HG03575 (cell line): Measurements from ENCODE around the gene NRIP1.

ENCODE experiments used
- ATAC-seq: cut with Tn5 transposase; IDR thresholded peaks from one replicate; pipeline ENCODE4 v1.9.1; 2021; ENCODE audit not compliant: unreplicated experiment, insufficient number of reproducible peaks, low FRiP score; ENCODE audit errors: extremely low read depth

Gene NRIP1

DNA sequence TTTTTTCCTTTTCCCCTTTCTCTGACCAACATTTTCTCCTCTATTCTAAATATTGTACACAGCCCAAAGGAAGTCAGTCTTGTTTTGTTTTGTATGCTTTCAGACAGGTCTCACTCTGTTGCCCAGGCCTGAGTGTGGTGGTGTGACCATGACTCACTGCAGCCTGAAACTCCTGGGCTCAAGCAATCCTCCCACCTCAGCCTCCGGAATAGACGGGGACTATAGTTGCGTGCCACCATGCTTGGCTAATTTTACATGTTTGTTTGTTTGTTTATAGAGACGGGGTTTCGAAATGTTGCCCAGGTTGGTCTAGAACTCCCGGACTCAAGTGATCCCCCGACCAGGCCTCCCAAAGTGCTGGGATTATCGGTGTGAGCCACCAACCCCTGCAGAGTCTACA, 72.8 kb downstream of the NRIP1 start:
- no peak for ATAC-seq

DNA sequence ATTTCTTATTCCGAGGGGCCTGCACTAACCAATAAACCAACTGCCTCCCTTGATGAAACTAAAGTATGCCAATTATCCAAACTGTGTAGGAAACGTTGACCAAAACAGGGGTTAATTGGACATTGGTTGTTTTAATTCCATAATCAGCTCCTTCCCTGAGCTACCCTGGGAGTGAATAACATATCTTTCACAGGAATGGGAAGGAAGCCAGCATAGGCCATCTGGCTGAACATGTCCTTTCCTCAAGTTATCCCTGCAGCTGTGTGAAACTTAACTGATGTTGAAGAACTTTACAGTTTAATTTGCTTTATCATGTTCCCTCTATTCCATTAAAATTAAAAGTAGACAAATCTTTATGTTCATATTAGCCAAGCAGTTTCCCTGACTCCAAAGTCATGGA, 75.4 kb downstream of the NRIP1 start:
- ATAC-seq: no peak

DNA sequence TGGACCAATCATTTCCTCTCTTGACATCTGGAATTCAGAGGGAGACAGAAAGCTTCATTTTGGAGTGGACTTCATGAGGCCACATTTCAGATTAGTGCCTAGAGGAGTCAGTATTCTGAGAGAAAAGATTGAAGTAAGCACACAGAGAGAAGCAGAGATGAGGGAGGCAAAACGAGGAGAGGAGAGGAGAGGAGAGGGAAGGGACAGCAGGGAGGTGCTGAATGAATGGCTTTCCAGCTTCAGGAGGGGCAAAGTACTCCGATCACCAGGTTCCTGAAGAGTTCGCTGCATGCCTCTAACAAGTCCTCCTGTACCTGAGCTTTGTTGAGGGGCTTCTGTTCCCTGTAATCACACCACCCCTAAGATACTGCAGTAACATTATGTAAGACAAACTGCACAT, 76.0 kb downstream of the NRIP1 start:
- ATAC-seq: no peak

DNA sequence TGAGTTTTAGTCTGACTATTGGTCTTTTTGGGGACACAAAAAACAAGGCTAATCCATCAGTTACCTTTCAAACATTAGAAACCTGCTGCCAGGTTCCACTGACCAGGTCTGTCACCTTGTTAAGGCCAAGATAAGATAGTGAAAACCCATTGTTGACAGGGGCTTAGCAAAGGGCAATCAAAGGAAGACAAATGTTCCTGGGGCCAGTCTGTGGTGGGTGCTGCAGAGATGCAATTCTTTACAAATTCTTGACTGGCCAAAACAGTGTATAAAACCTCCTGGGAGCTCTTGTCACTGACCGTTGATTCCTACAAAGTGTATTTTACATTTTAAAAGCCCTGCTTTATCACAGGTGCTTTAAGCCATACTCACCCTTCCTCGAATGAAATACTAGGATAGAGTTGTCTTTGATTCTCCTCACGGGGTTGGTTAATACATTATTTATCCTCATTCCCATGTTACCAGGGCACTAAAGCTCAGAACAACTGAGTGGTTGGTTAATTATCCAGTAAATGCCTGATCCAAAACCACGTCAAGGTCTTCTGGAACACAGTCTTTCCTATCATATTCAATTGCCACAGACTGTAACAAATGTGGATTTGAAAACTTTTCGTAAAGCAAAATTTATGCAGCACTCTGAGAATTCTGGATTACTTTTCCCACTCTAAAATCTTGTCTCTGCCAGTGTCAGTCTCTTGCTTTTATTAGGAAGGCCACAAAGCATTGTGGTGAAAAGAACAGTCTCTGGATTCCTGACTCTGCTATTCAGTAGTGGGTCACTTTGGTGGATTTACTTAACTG, 77.2 kb downstream of the NRIP1 start:
- ATAC-seq: no peak

DNA sequence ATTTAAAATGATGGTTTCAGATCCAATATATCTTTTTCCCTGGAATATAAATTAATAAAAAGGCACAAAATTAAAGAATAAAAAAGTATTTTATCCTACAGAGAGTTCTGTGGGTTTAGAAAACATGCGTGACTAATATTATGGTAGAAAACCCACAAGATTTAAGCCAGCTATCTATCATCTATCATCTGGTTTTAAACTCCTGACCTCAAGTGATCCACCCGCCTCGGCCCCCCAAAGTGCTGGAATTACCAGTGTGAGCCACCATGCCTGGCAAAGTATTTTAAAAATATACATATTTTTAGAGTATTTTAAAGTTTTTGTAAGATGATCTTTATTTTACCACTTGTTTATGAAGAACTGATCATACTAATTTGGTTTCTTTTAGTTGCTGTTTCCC, 79.5 kb downstream of the NRIP1 start:
- no peak for ATAC-seq

DNA sequence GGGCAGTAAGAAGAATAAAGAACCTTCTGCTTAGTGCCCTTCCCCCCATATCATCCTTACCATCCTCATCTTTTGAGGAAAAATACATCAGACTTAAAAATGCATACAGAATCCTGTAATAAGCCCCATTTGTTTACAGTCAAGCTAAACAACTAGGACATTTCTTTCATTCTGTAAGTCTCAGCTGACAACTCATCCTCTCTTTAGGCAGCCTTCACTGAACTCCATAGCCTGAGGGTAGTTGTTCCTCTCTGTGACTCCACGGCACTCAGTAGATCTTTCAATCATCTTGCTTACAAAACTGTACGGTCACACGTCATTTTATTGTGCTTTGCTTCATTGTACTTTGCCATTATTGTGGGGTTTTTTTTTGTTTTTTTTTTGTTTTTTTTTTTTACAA, 82.5 kb downstream of the NRIP1 start:
- no peak for ATAC-seq

DNA sequence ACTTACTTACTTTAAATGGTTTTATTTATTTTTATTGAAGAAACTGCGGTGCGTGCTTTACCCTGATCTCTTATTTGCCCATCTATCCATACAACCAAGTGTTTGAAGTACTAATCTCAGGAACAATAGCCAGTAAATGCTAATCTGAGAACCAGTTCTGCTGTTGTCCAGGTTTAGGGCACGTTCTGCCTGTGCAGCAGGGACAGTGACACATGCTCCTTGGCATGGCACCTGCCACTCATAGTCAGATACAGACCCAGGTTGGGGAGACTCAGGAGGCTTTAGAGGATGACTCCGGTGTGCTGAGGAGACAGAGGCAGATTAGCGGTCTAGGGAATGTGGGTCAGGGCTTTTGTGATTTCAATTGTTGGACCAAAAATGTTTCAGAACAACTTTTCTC, 83.6 kb downstream of the NRIP1 start:
- no peak for ATAC-seq

DNA sequence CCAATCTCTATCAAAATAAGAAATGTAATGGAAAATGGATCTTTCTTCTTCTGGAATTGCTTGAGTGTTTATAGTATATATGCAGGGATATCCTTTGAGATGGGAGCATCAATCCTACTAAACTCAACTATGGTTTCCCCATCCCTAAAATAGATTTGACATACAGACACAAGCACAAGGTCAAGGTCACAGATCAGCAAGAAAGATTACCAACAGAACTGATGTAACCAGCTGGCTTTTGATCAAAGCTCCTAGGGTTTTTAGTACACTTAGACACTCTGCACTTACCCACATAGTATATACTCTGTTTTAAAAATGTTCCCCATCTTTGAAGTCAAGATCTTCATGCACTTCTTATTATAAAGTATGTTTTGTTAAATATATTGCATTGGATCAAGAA, 85.5 kb downstream of the NRIP1 start:
- ATAC-seq: no peak

DNA sequence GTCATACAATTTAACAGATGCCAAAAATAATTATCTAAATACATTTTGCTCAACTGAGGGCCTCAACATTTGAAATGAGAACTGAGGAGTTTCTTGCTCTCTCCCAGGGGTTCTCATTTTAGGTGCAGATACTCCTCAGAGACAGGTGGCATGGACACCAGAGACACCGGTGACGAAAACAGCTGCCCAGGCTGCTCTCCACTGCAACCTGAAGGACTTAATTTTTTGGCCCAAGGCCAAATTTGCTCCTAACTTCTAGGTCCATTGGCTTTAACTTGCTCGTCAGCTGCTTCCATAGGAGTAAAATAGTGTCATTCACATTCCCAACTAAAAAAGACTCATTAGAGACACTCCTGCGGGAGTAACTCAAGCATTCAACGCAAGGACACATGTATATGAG, 87.0 kb downstream of the NRIP1 start:
- no peak for ATAC-seq

DNA sequence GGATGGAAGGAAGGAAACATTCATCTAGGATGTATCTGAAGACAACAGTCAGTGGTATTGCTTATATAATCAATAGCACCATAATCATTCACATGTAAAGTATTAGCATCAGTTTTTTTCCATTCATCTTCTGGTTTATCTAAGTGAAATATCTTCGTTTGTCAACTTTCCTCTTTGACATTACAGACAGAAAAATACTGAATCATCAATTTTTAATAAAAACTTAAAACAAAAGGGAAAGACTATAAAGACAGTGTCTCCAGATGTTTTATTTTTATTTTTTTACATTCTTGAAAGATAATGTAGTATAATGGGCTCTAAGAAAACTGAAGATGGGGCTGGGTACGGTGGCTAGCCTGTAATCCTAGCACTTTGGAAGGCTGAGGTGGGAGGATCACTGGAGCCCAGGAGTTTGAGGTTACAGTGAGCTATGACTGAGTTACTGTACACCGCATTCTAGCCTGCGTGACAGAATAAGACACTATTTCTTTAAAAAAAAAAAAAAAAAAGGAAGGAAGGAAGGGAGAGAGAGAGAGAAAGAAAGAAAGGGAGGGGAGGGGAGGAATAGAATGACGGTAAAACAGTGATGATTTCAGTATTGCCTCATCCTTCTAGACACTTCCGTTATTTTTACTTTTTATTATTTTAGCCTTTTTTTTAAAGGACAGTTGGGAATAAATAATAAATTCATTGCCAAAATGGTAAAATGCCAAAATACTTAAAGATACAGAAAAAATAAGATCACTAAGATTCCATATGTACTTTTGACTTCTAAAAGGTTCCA, 89.5 kb downstream of the NRIP1 start:
- no peak for ATAC-seq

DNA sequence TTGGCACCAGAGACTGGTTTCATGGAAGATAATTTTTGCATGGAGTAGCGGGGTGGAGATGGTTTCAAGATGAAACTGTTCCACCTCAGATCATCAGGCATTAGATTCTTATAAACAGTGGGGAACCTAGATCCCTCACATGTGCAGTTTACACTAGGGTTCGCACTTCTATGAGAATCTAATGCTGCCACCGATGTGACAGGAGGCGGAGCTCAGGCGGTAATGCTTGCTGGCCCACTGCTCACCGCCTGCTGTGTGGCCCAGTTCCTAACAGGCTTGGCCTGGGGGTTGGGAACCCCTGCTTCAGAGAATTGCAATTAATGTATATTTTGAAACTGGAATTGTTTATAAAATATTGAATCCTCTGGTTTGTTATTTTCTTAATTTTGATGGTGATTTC, 92.1 kb downstream of the NRIP1 start:
- no peak for ATAC-seq

DNA sequence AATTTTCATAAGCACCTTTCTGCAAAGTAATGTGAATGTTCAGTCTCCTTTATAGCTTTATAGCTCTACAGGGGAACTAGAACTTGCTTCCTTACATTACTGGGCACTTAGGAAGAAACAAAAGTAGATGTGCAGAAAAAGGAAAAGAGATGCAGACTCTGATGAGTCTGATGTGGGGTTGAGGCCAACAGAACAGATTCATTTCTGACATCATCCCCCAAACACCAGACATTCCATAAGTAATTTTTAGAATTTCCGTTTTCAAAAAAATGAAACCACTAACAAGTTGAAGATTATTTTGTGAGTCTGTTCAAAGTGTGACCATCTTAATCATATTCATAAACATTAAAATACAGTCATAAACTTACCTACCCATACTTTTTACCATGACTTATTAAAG, 96.0 kb downstream of the NRIP1 start:
- ATAC-seq: no peak

DNA sequence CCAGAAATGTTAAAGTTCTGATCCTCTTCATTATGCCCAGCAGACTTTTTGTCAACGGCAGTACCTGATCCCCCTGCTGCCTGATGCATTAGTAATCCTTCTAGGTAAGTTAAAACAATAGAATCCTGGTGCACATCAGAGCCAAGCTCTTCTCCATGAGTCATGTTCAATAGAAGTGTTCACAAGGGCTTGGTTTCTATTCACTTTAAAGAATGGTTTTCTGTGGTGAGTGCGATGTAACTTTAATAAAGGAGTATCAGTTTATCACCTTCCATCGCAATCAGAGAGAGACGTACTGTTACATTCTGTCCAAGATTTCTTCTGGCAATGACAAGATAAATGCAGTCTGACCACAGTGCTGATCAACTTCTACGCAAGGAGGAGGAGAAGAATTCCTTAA, 96.8 kb downstream of the NRIP1 start:
- no peak for ATAC-seq

DNA sequence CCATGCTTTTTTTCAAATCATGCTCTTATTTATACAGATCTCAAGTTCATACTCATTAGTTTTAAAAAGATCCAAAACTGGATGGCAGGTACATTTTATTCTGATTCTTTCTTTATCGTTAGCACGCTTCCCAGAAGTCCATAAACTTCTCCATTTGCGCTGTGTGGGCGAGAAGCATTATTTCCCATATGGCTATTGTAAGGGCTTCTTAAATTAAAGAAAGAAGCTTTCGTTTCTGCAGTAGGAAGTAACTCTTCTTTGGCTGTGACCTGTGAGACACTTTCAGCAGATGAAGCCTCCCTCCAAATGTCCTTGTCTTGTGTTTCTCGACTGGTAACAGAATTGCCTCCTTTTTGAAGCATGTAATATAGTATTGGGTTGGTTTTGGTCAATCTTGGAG, 100.2 kb downstream of the NRIP1 start:
- no peak for ATAC-seq

DNA sequence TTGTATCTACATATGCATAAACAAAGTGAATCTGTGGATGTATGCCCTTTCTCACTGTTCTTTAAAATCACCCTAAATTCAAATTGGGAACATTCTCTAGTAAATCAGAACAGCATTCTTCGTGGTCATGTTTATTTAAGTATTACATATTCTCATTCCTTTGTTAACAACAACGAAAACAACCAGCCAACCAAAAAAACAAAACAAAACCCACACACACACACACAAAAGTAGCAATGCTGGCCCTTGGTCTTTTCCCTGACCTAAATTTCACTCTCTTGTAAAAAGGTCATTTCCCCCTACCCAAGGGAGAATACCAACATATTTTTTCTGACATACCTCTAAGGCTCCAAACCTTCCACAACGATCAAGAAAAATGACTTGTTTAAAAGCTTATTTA, 102.6 kb downstream of the NRIP1 start:
- no peak for ATAC-seq

DNA sequence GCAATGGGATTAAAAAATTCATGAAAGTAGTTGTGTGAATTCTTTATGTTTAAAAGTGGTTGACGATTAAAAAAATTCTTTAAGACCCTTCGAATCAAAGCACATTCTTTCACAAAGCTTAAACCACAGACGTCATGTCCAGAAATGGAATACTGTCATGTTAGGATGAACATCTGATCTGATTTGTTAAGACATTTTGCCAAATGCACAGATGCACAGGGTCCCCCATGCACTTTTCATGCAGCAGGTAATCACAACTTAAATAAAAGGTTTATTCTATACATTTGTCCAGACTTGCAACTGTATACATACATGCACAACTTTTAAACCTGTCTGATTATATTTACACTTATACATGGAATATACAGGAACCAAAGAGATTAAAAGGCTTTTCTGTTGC, 103.3 kb downstream of the NRIP1 start:
- ATAC-seq: no peak

DNA sequence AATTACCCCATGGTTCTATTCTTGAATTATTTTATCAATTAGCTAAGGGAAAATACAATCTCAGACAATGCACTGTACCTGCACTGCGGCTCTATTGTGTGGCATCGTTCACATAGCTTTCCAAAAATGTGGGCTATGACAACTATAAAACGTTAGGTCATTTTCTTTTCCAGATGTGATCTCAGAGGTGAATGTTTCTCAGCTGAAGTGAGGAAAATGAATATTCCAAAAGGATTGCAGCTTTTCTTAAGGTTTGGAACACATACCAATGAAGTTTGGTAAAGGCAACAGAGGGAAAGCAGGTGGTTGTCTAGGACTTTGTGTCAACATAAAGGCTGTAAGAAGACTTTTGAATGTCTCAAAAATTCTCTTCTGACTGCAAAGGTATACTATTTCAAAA, 105.5 kb downstream of the NRIP1 start:
- ATAC-seq: no peak

DNA sequence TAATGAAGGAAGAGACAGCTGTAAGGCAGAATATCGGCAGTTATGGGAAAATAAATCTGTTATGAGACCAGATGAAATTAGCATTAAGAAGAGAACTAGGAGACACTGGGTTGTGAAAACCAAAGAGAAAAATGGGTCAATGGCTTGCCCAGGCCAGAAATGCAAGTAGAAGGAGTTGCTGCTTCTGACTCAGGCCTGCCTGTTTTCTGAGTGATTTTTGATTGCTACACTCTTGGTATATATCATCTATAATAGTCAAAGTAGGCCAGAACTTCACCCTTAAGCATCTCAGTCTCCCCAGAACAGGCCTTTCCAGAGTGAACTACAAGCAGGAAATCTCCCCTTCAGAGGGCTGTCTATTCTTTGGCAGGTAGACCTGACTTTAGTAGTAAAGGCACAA, 107.0 kb downstream of the NRIP1 start:
- no peak for ATAC-seq

DNA sequence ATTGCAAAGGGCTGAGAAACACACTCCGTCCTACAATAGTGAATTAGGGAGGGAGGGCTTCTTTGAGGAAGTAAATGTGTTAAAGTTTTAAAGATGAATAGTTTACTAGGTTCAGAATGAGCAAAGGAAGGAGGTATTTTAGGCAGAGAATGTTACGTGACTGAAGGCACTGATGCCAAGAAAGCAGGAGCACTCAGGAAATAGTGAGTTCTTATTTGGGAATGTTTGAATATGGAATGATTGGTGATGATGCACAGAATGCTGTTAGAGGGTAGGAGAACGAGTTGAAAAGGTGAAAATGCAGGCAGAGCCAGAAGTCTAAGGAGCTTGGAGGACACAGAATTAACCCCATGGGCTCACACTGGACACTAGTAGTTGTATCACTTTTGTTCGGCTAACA, 108.0 kb downstream of the NRIP1 start:
- ATAC-seq: no peak

DNA sequence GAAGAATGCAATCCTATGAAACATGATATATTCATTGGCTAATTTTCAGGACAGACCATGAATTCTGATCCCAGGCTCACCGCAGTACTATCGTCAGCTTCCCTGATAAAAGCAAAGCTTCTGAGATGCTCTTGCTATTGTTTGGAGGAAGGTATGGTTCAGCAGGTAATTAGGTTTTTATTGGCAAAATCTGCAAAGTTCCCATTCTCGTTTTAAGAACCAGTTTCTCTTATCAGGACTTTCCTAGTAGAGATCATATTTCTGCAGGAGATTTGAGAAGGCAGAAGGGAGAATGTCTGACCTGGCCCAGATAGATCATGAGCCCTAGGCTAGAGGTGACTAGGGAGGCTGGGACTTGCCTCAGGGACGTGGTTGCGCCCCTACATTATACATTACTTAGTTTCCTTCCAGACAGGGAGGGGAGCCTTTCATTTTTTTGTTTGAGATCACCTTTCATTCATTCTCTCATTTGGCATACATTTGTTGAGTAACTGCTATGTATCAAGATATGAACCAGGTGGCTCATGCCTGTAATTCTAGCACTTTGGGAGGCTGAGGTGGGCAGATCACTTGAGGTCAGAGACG, 108.8 kb downstream of the NRIP1 start:
- no peak for ATAC-seq
